Heart right ventricle (tissue), 16 donors: ENCODE data around the gene CCDC40. TPM values are rescaled to one million over a fixed set of nuclear protein-coding genes. Genes with fewer than 3 reads are reported as not detected.
A peak's percentile ranks its signal among the peaks of the same experiment; 100 is the strongest.

Experiments
- ATAC-seq, 8 donors: fragments of 200-7000 bp; cut with Tn5 transposase; one replicate each; pipeline ENCODE4 v1.9.1; 2020; ENCODE audit warnings: mild to moderate bottlenecking in 8 of 8, moderate library complexity in 8 of 8, moderate number of reproducible peaks in 1 of 8
- DNase-seq, 2 donors: peaks; one replicate each; pipeline ENCODE4 v3.0.0-alpha.2; 2020
- H3K27ac ChIP-seq, 10 donors: fragments of 200-600 bp; sonication (generic) in 2 of 10; one replicate each; pipeline versions ENCODE4 v1.5.0 to v1.8.0; 2020 to 2022; ENCODE audit warnings: mild to moderate bottlenecking in 3 of 10
- H3K27me3 ChIP-seq, 7 donors: fragments of 200-600 bp; one replicate each; pipeline ENCODE4 v1.8.0; 2021 to 2022; ENCODE audit warnings: mild to moderate bottlenecking in 2 of 7
- H3K36me3 ChIP-seq, 9 donors: fragments of 200-600 bp; sonication (generic) in 1 of 9; one replicate each; pipeline versions ENCODE4 v1.5.0 to v1.8.0; 2020 to 2022; ENCODE audit warnings: mild to moderate bottlenecking in 2 of 9
- H3K4me1 ChIP-seq, 9 donors: fragments of 200-600 bp; sonication (generic) in 1 of 9; one replicate each; pipeline versions ENCODE4 v1.5.0 to v1.8.0; 2020 to 2022; ENCODE audit warnings: mild to moderate bottlenecking in 4 of 9
- H3K4me3 ChIP-seq, 10 donors: fragments of 200-600 bp; sonication (generic) in 2 of 10; one replicate each; pipeline versions ENCODE4 v1.5.0 to v1.8.0; 2020 to 2022; ENCODE audit warnings: mild to moderate bottlenecking in 7 of 10, moderate library complexity in 2 of 10
- H3K9me3 ChIP-seq, 11 donors: fragments of 200-600 bp in 10 of 11; sonication (generic) in 2 of 11; one replicate each; pipeline versions ENCODE4 v1.5.0 to v1.8.0; 2013 to 2022; ENCODE audit warnings: mild to moderate bottlenecking in 2 of 11, control low read depth in 1 of 11, moderate library complexity in 1 of 11
- CTCF ChIP-seq, 9 donors: fragments of 200-600 bp; sonication (generic) in 2 of 9; IDR thresholded peaks; one replicate each; pipeline versions ENCODE4 v1.5.0 to v1.8.0; 2021 to 2022; ENCODE audit warnings: antibody characterized with exemption in 9 of 9, mild to moderate bottlenecking in 5 of 9, moderate library complexity in 1 of 9
- WGBS, 2 donors: extraction: QIAGEN DNeasy Blood & Tissue Kit; methylation state at CpG; one replicate each; pipeline ENCODE4 v1.1.7; 2013; ENCODE audit warnings: inconsistent platforms in 1 of 2; 5-methylcytosine and 5-hydroxymethylcytosine counted together
- intact Hi-C, 10 donors: fragments of 100-400 bp; cut with DNase I; formaldehyde crosslinking; loops; one replicate each; pipeline versions ENCODE4 v1.11.1 to v1.14.2; 2022
- polyA plus RNA-seq, 2 donors: library from polyadenylated mRNA; stranded (reverse); fragments of 200-250 nt; gene quantifications; one replicate each; pipeline ENCODE4 v1.2.3, GENCODE V29; 2013
- total RNA-seq, 10 donors: library from RNA; stranded (reverse); fragmentation: NEBNext Ultra II Directional in 3 of 10; extraction: Animal tissue kit (Norgen Biotek cat#: 25700) in 3 of 10; gene quantifications; one replicate each; pipeline versions ENCODE4 v1.2.1 to v1.2.4, GENCODE V29; 2021 to 2023
- donor health status: Arrhythmogenic right ventricular cardiomyopathy.
- donor health status: ischemic (EF 13 %, LVEDD 7.1; RV severe dilation, severe dysfunction).
- donor health status: healthy with polysubstance abuse.
- donor health status: DM: no; HTN: yes; CAD: no.
- donor health status: DM: no; HTN: no; CAD: no.
- donor health status: ischemic (EF 25% LVEDD 6.9; RV normal size, moderate dysfunction).
- donor health status: ischemic (EF 25% LVEDD 5.7; RV mildly dilated, moderate dysfunction).
- donor health status: healthy.
- donor health status: DM: yes; HTN: yes; CAD: no.
- donor health status: Ischemic cardiomyopathy.
- donor health status: ischemic (EF 35%, LVEDD 5.7; RV mildly dilated, moderate dysfunction).
- donor health status: nonischemic (EF 11% LVEDD 7.7; RV severe dilation, severe dysfunction).
- donor health status: DM: yes; HTN: yes; CAD: no.
- donor health status: PGD.
- donor health status: ischemic (EF 29% LVEDD 5.4; RV normal size, mild dysfunction).
- donor health status: nonischemic (EF 23%, LVEDD 6.1; RV moderate dilation, normal function).

Gene CCDC40
- total and polyA plus RNA-seq, 12 donors: 2.0 to 8.9 (median 6.6) TPM

- ATAC-seq (no peak), DNase-seq (no peak)
- no peaks in the 10 kb centered on the region for H3K27me3 ChIP-seq
- 65% methylated on average over 8 of the region's 8 CpGs for WGBS, 2 donors
- no peak overlapping the region for H3K27ac ChIP-seq
- H3K4me1 ChIP-seq: peaks cover 0 to 20% (median 8%) of the 10 kb centered on the region in 9 donors
- intact Hi-C loops: loop anchor here in 5 of 10 donors (5.0 kb wide), 3 partner anchors 66 to 251 kb away; no protein-coding TSS in a partner anchor
- no peak overlapping the region for H3K4me3 ChIP-seq
- peaks cover 0 to 26% (median 7%) of the 10 kb centered on the region in 9 donors for H3K36me3 ChIP-seq
- no peak for TF ChIP-seq CTCF (IDR thresholded peaks at IDR 0.05)
- no peaks in the 10 kb centered on the region for H3K9me3 ChIP-seq
Measured at GRCh38 chr17:80006339-80006720, 30.1 kb upstream of the CCDC40 start.

GRCh38 chr17:80006811-80007752 is 29.4 kb upstream of the CCDC40 start:
- Histone ChIP-seq H3K36me3 (peaks cover 0 to 29% (median 7%) of the 10 kb centered on the region in 9 donors), H3K27ac (no peak overlapping the region), H3K27me3 (no peaks in the 10 kb centered on the region), H3K9me3 (no peaks in the 10 kb centered on the region), H3K4me1 (peaks cover 0 to 18% (median 8%) of the 10 kb centered on the region in 9 donors), H3K4me3 (no peak overlapping the region)
- WGBS, 2 donors: 94 to 96% methylated on average over 30 of the region's 30 CpGs
- intact Hi-C loops: loop anchor here in 5 of 10 donors (5.0 kb wide), 3 partner anchors 65 to 250 kb away; no protein-coding TSS in a partner anchor
- ATAC-seq (no peak), DNase-seq (no peak)
- TF ChIP-seq CTCF (IDR thresholded peaks at IDR 0.05): no peak

- intact Hi-C loops: loop anchor here in 5 of 10 donors (2.0 to 5.0 kb wide), 4 partner anchors 27 to 249 kb away; partner anchors contain the start of gene TBC1D16 (in 1 of the 5)
- no peak for TF ChIP-seq CTCF (IDR thresholded peaks at IDR 0.05)
- Histone ChIP-seq H3K4me1 (peaks cover 0 to 18% (median 8%) of the 10 kb centered on the region in 9 donors), H3K4me3 (no peak overlapping the region), H3K27me3 (no peaks in the 10 kb centered on the region), H3K27ac (no peak overlapping the region), H3K36me3 (peaks cover 0 to 34% (median 7%) of the 10 kb centered on the region in 9 donors), H3K9me3 (no peaks in the 10 kb centered on the region)
- DNase-seq (no peak), ATAC-seq (no peak)
- WGBS, 2 donors: 89% methylated on average over 10 of the region's 10 CpGs
Measured at GRCh38 chr17:80007939-80008338, 28.5 kb upstream of the CCDC40 start.

GRCh38 chr17:80008383-80008840 is 28.0 kb upstream of the CCDC40 start:
- Histone ChIP-seq H3K4me1 (peaks cover 0 to 18% (median 8%) of the 10 kb centered on the region in 9 donors), H3K9me3 (no peaks in the 10 kb centered on the region), H3K4me3 (no peak overlapping the region), H3K27me3 (no peaks in the 10 kb centered on the region), H3K27ac (no peak overlapping the region), H3K36me3 (peaks cover 0 to 39% (median 7%) of the 10 kb centered on the region in 9 donors)
- DNase-seq (peak; percentile 63 to 83), ATAC-seq (peak; percentile 57 to 86 (median 78))
- 23 to 26% methylated on average over 17 of the region's 17 CpGs for WGBS, 2 donors
- intact Hi-C loops: loop anchor here in 5 of 10 donors (2.0 to 5.0 kb wide), 4 partner anchors 26 to 249 kb away; partner anchors contain the start of gene TBC1D16 (in 1 of the 5)
- peak; percentile 82 to 97 (median 93) for TF ChIP-seq CTCF (IDR thresholded peaks at IDR 0.05)
